GM23338 (cell line): ENCODE data around the gene HNRNPA2B1. TPM values are rescaled to one million over a fixed set of nuclear protein-coding genes. Genes with fewer than 3 reads are reported as not detected.

Source experiments
- polyA plus RNA-seq: library from polyadenylated mRNA; unstranded; fragments of >200 nt; fragmentation: Nextera tagmentation; extraction: Ambion mirVana; gene quantifications from 2 replicates; pipeline ENCODE4 v1.2.1, GENCODE V29; 2016
- total RNA-seq: library from RNA; depleted of rRNA; stranded (reverse); fragments of >200 nt; shearing (Covaris generic); gene quantifications from 2 replicates; pipeline ENCODE4 v1.2.3, GENCODE V29; 2014; rRNA removed

HNRNPA2B1 gene
- total and polyA plus RNA-seq, 2 experiments from 2014 or later, result 602 to 1,577 TPM

Other genes starting within 250 kb of the HNRNPA2B1 start
- 129 and 142 TPM in 2 replicates for gene NFE2L3, start 48.5 kb downstream of the HNRNPA2B1 start, total RNA-seq
- 62.0 and 66.4 TPM in 2 replicates for gene NFE2L3, start 48.5 kb downstream of the HNRNPA2B1 start, polyA plus RNA-seq
- gene CBX3, start 999 bp upstream of the HNRNPA2B1 start, total RNA-seq, result 249 and 272 TPM in 2 replicates
- gene CBX3, start 999 bp upstream of the HNRNPA2B1 start, polyA plus RNA-seq, result 226 and 236 TPM in 2 replicates
- gene SNX10, start 91.1 kb upstream of the HNRNPA2B1 start, total RNA-seq, result 14.6 and 17.8 TPM in 2 replicates
- gene SNX10, start 91.1 kb upstream of the HNRNPA2B1 start, polyA plus RNA-seq, result 13.8 and 15.8 TPM in 2 replicates